Measurements from ENCODE around the gene MUSK.

MUSK gene

GRCh38 chr9:110758201-110758600, 89.6 kb downstream of the MUSK start:
- TF ChIP-seq CTCF (IDR thresholded peaks at IDR 0.05; ENCODE audit: extremely low read depth, insufficient read depth, missing control alignments): no peak
- in situ Hi-C loops (cut with MboI; ENCODE audit: low pct_unique_long_range_greater_than_20kb, low sequenced_read_pairs, unreplicated experiment): no loop called here
- DNase-seq (ENCODE audit: low spot score): no peak

DNA sequence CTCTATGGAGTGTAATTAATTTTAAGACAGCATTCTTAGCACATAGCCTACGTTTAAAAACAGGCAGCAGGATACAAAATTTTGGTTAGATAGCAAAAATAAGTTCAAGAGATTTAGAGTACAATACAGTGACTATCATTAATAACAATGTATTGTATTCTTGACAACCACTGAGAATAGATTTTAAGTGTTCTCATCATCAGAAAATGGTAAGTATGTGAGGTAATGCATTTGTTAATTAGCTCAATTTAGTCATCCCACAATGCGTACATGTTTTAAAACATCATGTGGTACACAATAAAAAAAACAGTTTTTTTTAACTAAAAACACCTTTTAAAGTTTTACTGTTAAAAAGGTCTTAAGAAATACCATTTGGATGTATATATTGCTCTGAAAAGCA, 94.2 kb downstream of the MUSK start:
- no peak for TF ChIP-seq CTCF (IDR thresholded peaks at IDR 0.05; ENCODE audit: extremely low read depth, insufficient read depth, missing control alignments)
- DNase-seq (ENCODE audit: low spot score): no peak
- in situ Hi-C loops (cut with MboI; ENCODE audit: low pct_unique_long_range_greater_than_20kb, low sequenced_read_pairs, unreplicated experiment): no loop called here

- no peak for TF ChIP-seq CTCF (IDR thresholded peaks at IDR 0.05; ENCODE audit: extremely low read depth, insufficient read depth, missing control alignments)
- in situ Hi-C loops (cut with MboI; ENCODE audit: low pct_unique_long_range_greater_than_20kb, low sequenced_read_pairs, unreplicated experiment): no loop called here
- no peak for DNase-seq (ENCODE audit: low spot score)
These were observed 95.0 kb downstream of the MUSK start for GRCh38 chr9:110763568-110763967.

GRCh38 chr9:110764006-110764405, 95.4 kb downstream of the MUSK start:
- in situ Hi-C loops (cut with MboI; ENCODE audit: low pct_unique_long_range_greater_than_20kb, low sequenced_read_pairs, unreplicated experiment): no loop called here
- no peak for TF ChIP-seq CTCF (IDR thresholded peaks at IDR 0.05; ENCODE audit: extremely low read depth, insufficient read depth, missing control alignments)
- no peak for DNase-seq (ENCODE audit: low spot score)

DNA sequence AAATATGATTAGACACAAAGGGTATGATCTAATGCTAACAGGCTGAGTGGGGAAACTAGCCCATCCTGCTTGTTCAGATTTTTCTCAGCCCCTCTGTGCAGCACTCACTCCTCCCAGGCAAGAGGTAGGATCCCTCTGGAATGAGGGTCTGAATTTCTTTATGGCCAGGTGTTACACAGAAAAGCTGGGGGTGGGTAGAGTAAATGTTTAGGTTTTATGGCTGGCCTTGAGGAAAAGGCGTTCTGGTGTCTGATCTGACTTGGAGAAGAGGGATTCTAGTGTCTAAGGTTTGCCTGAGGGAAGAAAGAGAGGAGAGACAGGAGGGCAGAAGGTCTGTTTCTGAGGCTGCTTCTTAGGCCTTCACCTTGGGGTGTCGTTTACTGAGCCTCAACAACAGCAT, 97.3 kb downstream of the MUSK start:
- in situ Hi-C loops (cut with MboI; ENCODE audit: low pct_unique_long_range_greater_than_20kb, low sequenced_read_pairs, unreplicated experiment): no loop called here
- TF ChIP-seq CTCF (IDR thresholded peaks at IDR 0.05; ENCODE audit: extremely low read depth, insufficient read depth, missing control alignments): no peak
- DNase-seq (ENCODE audit: low spot score): no peak

DNA sequence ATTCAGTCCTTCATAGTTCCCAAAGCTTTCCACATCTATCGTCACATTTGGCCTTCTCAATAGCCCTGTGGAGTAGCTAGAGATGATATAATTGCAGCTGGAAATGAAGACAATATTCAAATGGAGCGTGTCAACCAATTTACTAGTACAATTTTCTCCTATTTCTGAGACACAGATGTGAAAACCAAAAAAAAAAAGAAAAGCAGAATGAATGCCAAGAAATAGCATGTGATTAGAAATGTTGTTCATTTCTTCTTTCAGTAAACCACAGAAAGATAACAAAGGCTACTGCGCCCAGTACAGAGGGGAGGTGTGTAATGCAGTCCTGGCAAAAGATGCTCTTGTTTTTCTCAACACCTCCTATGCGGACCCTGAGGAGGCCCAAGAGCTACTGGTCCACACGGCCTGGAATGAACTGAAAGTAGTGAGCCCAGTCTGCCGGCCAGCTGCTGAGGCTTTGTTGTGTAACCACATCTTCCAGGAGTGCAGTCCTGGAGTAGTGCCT, 99.0 kb downstream of the MUSK start:
- in situ Hi-C loops (cut with MboI; ENCODE audit: low pct_unique_long_range_greater_than_20kb, low sequenced_read_pairs, unreplicated experiment): no loop called here
- no peak for DNase-seq (ENCODE audit: low spot score)
- no peak for TF ChIP-seq CTCF (IDR thresholded peaks at IDR 0.05; ENCODE audit: extremely low read depth, insufficient read depth, missing control alignments)

- no peak for DNase-seq (ENCODE audit: low spot score)
- no peak for TF ChIP-seq CTCF (IDR thresholded peaks at IDR 0.05; ENCODE audit: extremely low read depth, insufficient read depth, missing control alignments)
- in situ Hi-C loops (cut with MboI; ENCODE audit: low pct_unique_long_range_greater_than_20kb, low sequenced_read_pairs, unreplicated experiment): no loop called here
These were observed 100.3 kb downstream of the MUSK start for GRCh38 chr9:110768886-110769285.
